GM18519 (cell line): ENCODE data around the gene TBCK.
"Not testable (repeated sequence)": the region's sequence is repeated elsewhere in the genome, so short reads cannot be mapped to it uniquely, and the experiment has no call there.

ENCODE experiments used
- ATAC-seq: cut with Tn5 transposase; IDR thresholded peaks from one replicate; pipeline ENCODE4 v1.9.1; 2021; ENCODE audit warnings: mild to moderate bottlenecking, moderate library complexity; ENCODE audit not compliant: unreplicated experiment, low FRiP score

TBCK gene

GRCh38 chr4:106323119-106323518 lies 7.1 kb upstream of the TBCK start:
- ATAC-seq: no peak

- not testable (repeated sequence) for ATAC-seq
Measured at GRCh38 chr4:106321814-106322213, 5.8 kb upstream of the TBCK start.

DNA sequence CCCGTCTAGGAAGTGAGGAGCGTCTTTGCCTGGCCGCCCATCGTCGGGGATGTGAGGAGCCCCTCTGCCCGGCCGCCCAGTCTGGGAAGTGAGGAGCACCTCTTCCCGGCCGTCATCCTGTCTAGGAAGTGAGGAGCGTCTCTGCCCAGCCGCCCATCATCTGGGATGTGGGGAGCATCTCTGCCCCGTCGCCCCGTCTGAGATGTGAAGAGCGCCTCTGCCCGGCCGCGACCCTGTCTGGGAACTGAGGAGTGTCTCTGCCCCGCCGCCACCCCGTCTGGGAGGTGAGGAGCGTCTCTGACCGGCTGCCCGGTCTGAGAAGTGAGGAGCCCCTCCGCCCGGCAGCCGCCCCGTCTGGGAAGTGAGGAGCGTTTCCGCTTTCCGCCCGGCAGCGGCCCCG lies 5.2 kb upstream of the TBCK start:
- not testable (repeated sequence) for ATAC-seq

DNA sequence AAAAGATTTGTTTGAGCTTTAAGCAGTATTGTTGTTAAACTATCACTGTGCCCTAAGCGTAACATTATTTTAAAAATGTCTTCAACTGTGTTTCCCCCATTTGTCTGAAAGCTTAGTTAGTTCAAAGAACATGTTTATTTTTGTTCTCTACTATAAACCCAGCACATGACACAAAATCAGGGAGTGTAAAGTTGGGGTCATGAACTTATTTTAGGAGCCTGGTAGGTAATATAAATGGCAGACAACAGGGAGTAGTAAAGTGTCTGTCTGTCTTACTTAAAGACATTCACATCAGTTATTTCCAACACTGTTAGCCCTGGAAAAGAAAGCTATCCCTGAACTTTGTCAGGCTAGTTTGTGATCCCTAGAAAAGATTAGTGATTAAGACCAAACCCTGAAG lies 4.2 kb upstream of the TBCK start:
- ATAC-seq: no peak

- ATAC-seq: no peak
Measured at GRCh38 chr4:106318511-106318910, 2.5 kb upstream of the TBCK start.

GRCh38 chr4:106317815-106318214 lies 1.8 kb upstream of the TBCK start:
- ATAC-seq: no peak

GRCh38 chr4:106316773-106317409 lies 882 bp upstream of the TBCK start:
- no peak for ATAC-seq

DNA sequence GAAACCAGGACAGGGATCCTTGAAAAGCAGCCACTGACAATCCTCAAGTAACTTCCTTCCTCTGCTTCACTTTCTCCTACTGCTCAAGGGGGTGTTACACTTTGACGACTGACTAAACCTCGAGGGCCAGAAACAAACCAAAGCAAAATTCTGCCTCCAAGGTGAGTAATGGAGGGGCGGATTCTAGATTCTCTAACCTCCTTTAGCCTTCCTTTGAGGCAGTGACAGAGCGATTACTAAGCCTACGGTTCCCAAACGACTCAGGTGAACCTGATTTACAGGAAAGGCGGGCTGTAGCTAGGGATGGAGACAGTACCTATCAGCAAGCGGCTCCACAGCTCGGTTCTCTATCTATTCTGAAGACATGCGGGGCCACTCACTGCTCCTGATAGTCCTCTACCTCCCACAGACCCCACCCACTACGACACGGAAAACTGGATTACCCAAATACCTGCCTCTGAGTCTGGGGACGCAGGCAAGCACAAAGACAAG lies 487 bp downstream of the TBCK start:
- peak; percentile 12 for ATAC-seq

GRCh38 chr4:106314960-106315359 lies 1.0 kb downstream of the TBCK start:
- ATAC-seq: no peak

DNA sequence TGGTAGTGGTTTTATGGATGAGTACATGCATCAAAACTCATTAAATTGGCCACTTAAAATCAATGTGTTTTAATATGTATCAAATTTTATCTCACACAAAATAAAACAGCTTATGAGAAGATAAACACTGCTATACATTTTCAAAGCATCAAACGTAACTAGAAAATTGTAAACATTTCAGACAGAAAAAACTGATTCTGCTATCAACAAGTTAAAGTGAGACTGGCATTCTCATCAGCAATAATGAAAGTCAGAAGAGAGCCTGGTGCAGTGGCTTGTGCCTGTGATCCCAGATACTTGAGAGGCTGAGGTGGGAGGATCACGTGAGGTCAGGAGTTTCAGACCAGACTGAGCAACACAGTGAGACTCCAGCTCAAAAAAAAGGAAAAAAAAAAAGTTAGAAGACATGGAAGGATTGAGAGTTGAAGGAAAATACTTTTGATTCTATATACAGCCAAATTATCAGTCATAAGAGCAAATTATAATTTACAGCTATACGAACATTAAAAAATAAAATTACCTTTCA lies 2.9 kb downstream of the TBCK start:
- no peak for ATAC-seq

GRCh38 chr4:106312377-106312776 lies 3.6 kb downstream of the TBCK start:
- ATAC-seq: no peak

DNA sequence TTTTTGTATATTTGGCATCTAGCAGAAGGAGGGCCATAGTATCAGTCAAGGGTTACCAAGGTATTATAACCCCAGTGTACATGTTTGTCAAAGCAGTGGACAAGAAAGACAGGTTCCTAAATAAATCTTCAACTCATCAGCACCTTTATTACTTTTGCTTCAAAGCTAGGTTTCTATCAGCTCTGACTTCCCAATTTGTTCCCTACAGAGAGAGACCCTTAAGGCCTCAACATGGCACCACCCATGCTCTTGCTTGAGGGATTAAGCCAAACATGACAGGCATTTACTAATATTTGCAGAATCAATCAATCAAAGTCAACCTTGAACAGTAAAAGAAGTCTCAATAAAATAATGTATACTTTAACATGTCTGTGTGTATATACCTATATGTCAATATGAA lies 9.4 kb downstream of the TBCK start:
- no peak for ATAC-seq

GRCh38 chr4:106305435-106306055 lies 10.5 kb downstream of the TBCK start:
- no peak for ATAC-seq

- no peak for ATAC-seq
Measured at GRCh38 chr4:106304632-106305031, 11.4 kb downstream of the TBCK start.

- ATAC-seq: no peak
Measured at GRCh38 chr4:106303548-106304281, 12.3 kb downstream of the TBCK start.

DNA sequence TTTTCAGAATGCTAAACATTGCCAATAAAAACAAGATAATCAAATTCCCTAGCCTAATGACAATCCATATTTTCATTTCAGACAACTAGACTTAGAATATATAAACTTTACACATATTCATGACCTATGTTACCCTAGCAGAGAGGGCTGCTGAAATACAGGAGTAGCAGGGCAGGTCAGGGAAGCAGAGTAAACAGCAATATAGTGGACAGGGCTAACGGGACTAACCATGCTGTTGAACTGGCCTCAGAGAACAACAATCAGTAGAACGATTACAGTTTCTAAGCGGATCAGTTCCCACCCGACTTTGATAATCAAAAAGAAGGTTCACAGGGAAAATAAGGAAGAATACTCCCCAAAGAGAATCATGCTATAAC lies 14.0 kb downstream of the TBCK start:
- ATAC-seq: no peak

- ATAC-seq: no peak
Measured at GRCh38 chr4:106301393-106302061, 14.5 kb downstream of the TBCK start.

DNA sequence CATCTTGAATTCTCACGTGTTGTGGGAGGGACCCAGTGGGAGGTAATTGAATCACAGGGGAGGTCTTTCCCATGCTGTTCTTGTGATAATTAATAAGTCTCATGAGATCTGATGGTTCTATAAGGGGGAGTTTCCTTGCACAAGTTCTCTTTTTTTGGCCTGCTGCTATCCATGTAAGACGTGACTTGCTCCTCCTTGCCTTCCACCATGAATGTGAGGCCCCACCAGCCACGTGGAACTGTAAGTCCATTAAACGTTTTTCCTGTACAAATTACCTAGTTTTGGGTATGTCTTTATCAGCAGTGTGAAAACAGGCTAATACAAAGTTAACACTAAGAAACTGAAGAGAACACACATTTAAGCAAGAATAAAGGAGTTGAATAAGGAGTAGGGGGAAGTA lies 16.0 kb downstream of the TBCK start:
- no peak for ATAC-seq

- ATAC-seq: no peak
Measured at GRCh38 chr4:106297245-106298035, 18.6 kb downstream of the TBCK start.

- no peak for ATAC-seq
Measured at GRCh38 chr4:106294062-106294461, 21.9 kb downstream of the TBCK start.
